IMR-90 (cell line): ENCODE results near the gene ACYP2. TPM values are rescaled to one million over a fixed set of nuclear protein-coding genes. Genes with fewer than 3 reads are reported as not detected.

Experiments used
- ATAC-seq: fragments of 200-7000 bp; cut with Tn5 transposase; 2 replicates; pipeline ENCODE4 v1.9.1; 2020; ENCODE audit warnings: low read depth, mild to moderate bottlenecking, moderate library complexity
- BruUV-seq: library from RNA; stranded (reverse); fragments of 400-500 nt; replicated peaks from 2 replicates; lab custom pipeline; 2021; lab: Mats Ljungman, UMichigan
- CTCF ChIA-PET: fragments of 300-600 bp; formaldehyde crosslinking; extraction: SDS; loops from one replicate; lab custom pipeline; 2021; ENCODE audit warnings: antibody characterized with exemption; lab: Yijun Ruan, JAX
- POLR2A ChIA-PET: fragments of 300-600 bp; sonication (Branson Sonifier 250); formaldehyde crosslinking; loops from one replicate; lab custom pipeline; 2022; ENCODE audit warnings: antibody characterized with exemption; ENCODE audit not compliant: unreplicated experiment; lab: Charles Lee
- DNase-seq: peaks from one replicate; pipeline ENCODE4 v3.0.0; 2013
- H2AFZ ChIP-seq: replicated peaks from 2 replicates; pipeline ENCODE3; 2013; ENCODE audit warnings: low read length, mild to moderate bottlenecking; ENCODE audit not compliant: poor library complexity
- H2AK5ac ChIP-seq: 2 replicates; pipeline ENCODE4 v1.6.1; 2013; ENCODE audit warnings: low read depth, low read length, inconsistent platforms
- H2AK9ac ChIP-seq: replicated peaks from 2 replicates; pipeline ENCODE3; 2013; ENCODE audit warnings: mild to moderate bottlenecking, low read depth, low read length, moderate library complexity; ENCODE audit not compliant: poor library complexity
- H2BK120ac ChIP-seq: 2 replicates; pipeline ENCODE4 v1.6.1; 2013; ENCODE audit warnings: low read depth, low read length, inconsistent platforms
- H2BK15ac ChIP-seq: 3 replicates; pipeline ENCODE4 v1.6.1; 2013; ENCODE audit warnings: low read depth, low read length, inconsistent platforms
- H2BK20ac ChIP-seq: 2 replicates; pipeline ENCODE4 v1.6.1; 2013; ENCODE audit warnings: low read depth, mild to moderate bottlenecking, inconsistent platforms, low read length, moderate library complexity
- H2BK5ac ChIP-seq: 2 replicates; pipeline ENCODE4 v1.6.1; 2013; ENCODE audit warnings: mild to moderate bottlenecking, low read depth, low read length, inconsistent platforms; ENCODE audit not compliant: poor library complexity, severe bottlenecking
- H3K14ac ChIP-seq: replicated peaks from 2 replicates; pipeline ENCODE4 v1.6.1; 2013; ENCODE audit warnings: low read depth, low read length, inconsistent platforms
- H3K18ac ChIP-seq: 2 replicates; pipeline ENCODE4 v1.6.1; 2013; ENCODE audit warnings: low read depth, low read length, control low read depth
- H3K23ac ChIP-seq: 2 replicates; pipeline ENCODE4 v1.6.1; 2013; ENCODE audit warnings: low read depth, low read length, inconsistent platforms
- H3K27ac ChIP-seq: 2 replicates; pipeline ENCODE4 v1.5.1; 2013; ENCODE audit warnings: mild to moderate bottlenecking, control low read depth, low read length; ENCODE audit not compliant: insufficient read depth
- H3K27me3 ChIP-seq: 2 replicates; pipeline ENCODE4 v1.6.1; 2013; ENCODE audit warnings: low read length; ENCODE audit not compliant: control insufficient read depth, insufficient read depth
- H3K36me3 ChIP-seq: 2 replicates; pipeline ENCODE4 v1.6.1; 2013; ENCODE audit warnings: low read length, mixed read lengths; ENCODE audit not compliant: control insufficient read depth, insufficient read depth
- H3K4ac ChIP-seq: 2 replicates; pipeline ENCODE4 v1.6.1; 2013; ENCODE audit warnings: low read depth, low read length, inconsistent platforms
- H3K4me1 ChIP-seq: 2 replicates; pipeline ENCODE4 v1.6.1; 2013; ENCODE audit warnings: low read length, mixed read lengths; ENCODE audit not compliant: control insufficient read depth, insufficient read depth
- H3K4me2 ChIP-seq: 2 replicates; pipeline ENCODE4 v1.6.1; 2013; ENCODE audit warnings: low read depth, mild to moderate bottlenecking, control low read depth, low read length, moderate library complexity
- H3K4me3 ChIP-seq: 2 replicates; pipeline ENCODE4 v1.5.1; 2013; ENCODE audit warnings: low read depth, mild to moderate bottlenecking, control low read depth, low read length, moderate library complexity; ENCODE audit not compliant: insufficient read depth
- H3K56ac ChIP-seq: 2 replicates; pipeline ENCODE4 v1.6.1; 2013; ENCODE audit warnings: low read length, inconsistent platforms; ENCODE audit not compliant: insufficient read depth; ENCODE audit errors: extremely low read depth
- H3K79me1 ChIP-seq, 2 experiments: 2 replicates each; pipeline ENCODE4 v1.6.1; 2013; ENCODE audit warnings: low read length in 2 of 2, inconsistent platforms in 1 of 2, low read depth in 1 of 2
- H3K9ac ChIP-seq: 2 replicates; pipeline ENCODE4 v1.6.1; 2013; ENCODE audit warnings: low read depth, low read length, control low read depth
- H3K9me1 ChIP-seq: 2 replicates; pipeline ENCODE4 v1.6.1; 2013; ENCODE audit warnings: low read length, inconsistent platforms; ENCODE audit not compliant: insufficient read depth
- H3K9me3 ChIP-seq: 2 replicates; pipeline ENCODE4 v1.6.1; 2013; ENCODE audit warnings: low read length; ENCODE audit not compliant: control insufficient read depth, insufficient read depth
- H4K20me1 ChIP-seq: 2 replicates; pipeline ENCODE4 v1.6.1; 2013; ENCODE audit warnings: low read length, inconsistent platforms; ENCODE audit not compliant: insufficient read depth
- H4K5ac ChIP-seq: 2 replicates; pipeline ENCODE4 v1.6.1; 2013; ENCODE audit warnings: mild to moderate bottlenecking, low read depth, low read length, control low read depth
- H4K8ac ChIP-seq, 2 experiments: 2 replicates each; pipeline ENCODE4 v1.6.1; 2013; ENCODE audit warnings: low read depth in 2 of 2, low read length in 2 of 2, control low read depth in 1 of 2, inconsistent platforms in 1 of 2
- H4K91ac ChIP-seq: 2 replicates; pipeline ENCODE4 v1.6.1; 2013; ENCODE audit warnings: low read depth, low read length, inconsistent platforms; ENCODE audit not compliant: insufficient read depth
- BHLHE40 ChIP-seq: fragments of 150-350 bp; IDR thresholded peaks from 2 replicates; pipeline ENCODE4 v1.6.1; 2016; ENCODE audit warnings: mild to moderate bottlenecking, low read depth, low read length
- CEBPB ChIP-seq: IDR thresholded peaks from 2 replicates; pipeline ENCODE4 v1.6.1; 2012; ENCODE audit warnings: low read depth, low read length, improper control_type of control experiment
- CHD1 ChIP-seq: IDR thresholded peaks from 2 replicates; pipeline ENCODE4 v1.6.1; 2012; ENCODE audit warnings: low read depth, low read length, improper control_type of control experiment
- FOS ChIP-seq: fragments of 150-350 bp; IDR thresholded peaks from 2 replicates; pipeline ENCODE4 v1.6.1; 2016; ENCODE audit warnings: low read depth, low read length
- MAFK ChIP-seq: IDR thresholded peaks from 2 replicates; pipeline ENCODE4 v1.6.1; 2012; ENCODE audit warnings: low read depth, low read length, improper control_type of control experiment
- MAZ ChIP-seq: IDR thresholded peaks from 2 replicates; pipeline ENCODE4 v1.6.1; 2012; ENCODE audit warnings: low read depth, mild to moderate bottlenecking, low read length, improper control_type of control experiment, moderate library complexity, borderline replicate concordance
- MXI1 ChIP-seq: IDR thresholded peaks from 2 replicates; pipeline ENCODE4 v1.6.1; 2012; ENCODE audit warnings: low read depth, mild to moderate bottlenecking, low read length, moderate library complexity, borderline replicate concordance
- NFE2L2 ChIP-seq: fragments of 150-350 bp; IDR thresholded peaks from 2 replicates; pipeline ENCODE4 v1.6.1; 2016; ENCODE audit warnings: low read depth, mild to moderate bottlenecking, low read length
- POLR2A ChIP-seq: IDR thresholded peaks from 2 replicates; pipeline ENCODE4 v1.6.1; 2012; ENCODE audit warnings: mild to moderate bottlenecking, low read depth, low read length
- RAD21 ChIP-seq: IDR thresholded peaks from 2 replicates; pipeline ENCODE4 v1.6.1; 2012; ENCODE audit warnings: low read length, improper control_type of control experiment
- RCOR1 ChIP-seq: IDR thresholded peaks from 2 replicates; pipeline ENCODE4 v1.6.1; 2012; ENCODE audit warnings: mild to moderate bottlenecking, low read length, improper control_type of control experiment; ENCODE audit not compliant: insufficient replicate concordance
- RFX5 ChIP-seq: IDR thresholded peaks from 2 replicates; pipeline ENCODE4 v1.8.0; 2012; ENCODE audit warnings: low read depth, mild to moderate bottlenecking, low read length, moderate library complexity
- WGBS, 2 experiments: methylation state at CpG; one replicate each; pipeline versions ENCODE4 v1.1.5 to v1.1.7; 2013; ENCODE audit warnings: missing lambda C conversion rate in 2 of 2; ENCODE audit not compliant: insufficient read length in 1 of 2; ENCODE audit errors: extremely low coverage in 2 of 2; 5-methylcytosine and 5-hydroxymethylcytosine counted together
- dilution Hi-C: fragments of 300-500 bp; cut with HindIII; formaldehyde crosslinking; loops from one replicate; pipeline ENCODE4 v1.14.3; 2018; ENCODE audit warnings: low sequenced_read_pairs; ENCODE audit not compliant: unreplicated experiment
- in situ Hi-C: fragments of 300-500 bp; cut with MboI; formaldehyde crosslinking; loops from 3 replicates; pipeline ENCODE4 v1.14.3; 2019; ENCODE audit warnings: low sequenced_read_pairs, inconsistent platforms, mixed read lengths
- intact Hi-C: fragments of 100-400 bp; cut with micrococcal nuclease; formaldehyde crosslinking; loops from 2 replicates; pipeline ENCODE4 v1.10.0; 2022
- polyA plus RNA-seq, 3 experiments: library from polyadenylated mRNA; depleted of rRNA; stranded (reverse); fragments of >200 nt; gene quantifications; 2 replicates each; pipeline ENCODE4 v1.2.3, GENCODE V29; 2012; ENCODE audit warnings: low replicate concordance in 1 of 3
- total RNA-seq: library from RNA; depleted of rRNA; stranded (reverse); fragments of >200 nt; gene quantifications from 2 replicates; pipeline ENCODE4 v1.2.3, GENCODE V29; 2012
- TF ChIP-seq, protein P1 (sequence below): fragments of 150-350 bp; IDR thresholded peaks from 2 replicates; pipeline ENCODE4 v1.6.1; 2017; ENCODE audit warnings: mild to moderate bottlenecking, antibody characterized with exemption, low read length, low read depth

ACYP2 gene
- total and polyA plus RNA-seq, 2 of the 4 experiments (the other 2 are of a cell fraction): 3.9 to 7.4 TPM

GRCh38 chr2:54255230-54256090, 140.0 kb downstream of the ACYP2 start (continued):
- TF ChIP-seq, protein P1, sequence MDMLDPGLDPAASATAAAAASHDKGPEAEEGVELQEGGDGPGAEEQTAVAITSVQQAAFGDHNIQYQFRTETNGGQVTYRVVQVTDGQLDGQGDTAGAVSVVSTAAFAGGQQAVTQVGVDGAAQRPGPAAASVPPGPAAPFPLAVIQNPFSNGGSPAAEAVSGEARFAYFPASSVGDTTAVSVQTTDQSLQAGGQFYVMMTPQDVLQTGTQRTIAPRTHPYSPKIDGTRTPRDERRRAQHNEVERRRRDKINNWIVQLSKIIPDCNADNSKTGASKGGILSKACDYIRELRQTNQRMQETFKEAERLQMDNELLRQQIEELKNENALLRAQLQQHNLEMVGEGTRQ: no peak

DNA sequence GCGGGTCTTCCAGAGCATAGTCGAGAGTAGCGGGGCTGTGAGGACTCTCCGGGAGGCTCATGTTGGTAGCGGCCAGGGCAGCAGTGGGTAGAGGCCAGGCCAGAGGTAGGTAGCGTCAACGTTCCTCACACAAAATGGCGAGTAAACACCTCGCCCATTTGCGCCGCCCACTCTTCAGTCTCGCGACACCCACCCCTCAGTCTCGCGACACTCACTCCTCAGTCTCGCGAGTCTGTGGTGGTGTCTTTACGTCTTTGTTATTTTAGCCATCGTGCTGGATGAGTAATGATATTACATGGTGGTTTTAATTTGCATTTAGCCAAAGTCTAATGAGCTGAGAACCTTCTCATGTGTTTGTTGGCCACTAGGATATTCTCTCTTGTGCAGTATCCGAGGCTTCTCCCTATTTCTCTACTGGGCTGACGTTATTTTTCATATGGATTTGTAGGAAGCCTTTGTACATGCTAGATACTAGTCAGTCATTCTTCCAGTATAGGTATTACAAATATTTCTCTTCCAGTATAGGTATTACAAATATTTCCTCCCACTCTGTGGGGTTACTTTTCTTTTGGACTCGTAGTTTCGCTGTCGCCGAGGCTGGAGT, 140.8 kb downstream of the ACYP2 start, which contains the start of gene TSPYL6:
Gene TSPYL6 (minus strand): TSS at position 139 of the 604 bp plus-strand sequence. CDS start 78 bp downstream, at position 61.
- Histone ChIP-seq H3K14ac (no peak within 1 kb of the TSS), H3K27me3 (no peaks in the 10 kb centered on the region), H3K9me3 (no peaks in the 10 kb centered on the region), H2AK5ac (no peak within 1 kb of the TSS), H3K36me3 (no peaks in the 10 kb centered on the region), H2BK120ac (no peak within 1 kb of the TSS), H4K91ac (no peak within 1 kb of the TSS), H4K20me1 (no peaks in the 10 kb centered on the region), H3K27ac (no peak within 1 kb of the TSS), H3K23ac (no peak within 1 kb of the TSS), H4K5ac (no peak within 1 kb of the TSS), H4K8ac (no peak within 1 kb of the TSS), H2BK15ac (no peak within 1 kb of the TSS), H3K4me1 (no peaks in the 10 kb centered on the region), H3K18ac (no peak within 1 kb of the TSS), H3K79me1 (no peaks in the 10 kb centered on the region), H3K9ac (no peak within 1 kb of the TSS), H2BK5ac (no peak within 1 kb of the TSS), H3K56ac (no peak within 1 kb of the TSS), H3K4me3 (no peak within 1 kb of the TSS), H3K4me2 (no peak within 1 kb of the TSS), H2BK20ac (no peak within 1 kb of the TSS), H2AK9ac (no peak within 1 kb of the TSS), H3K9me1 (no peaks in the 10 kb centered on the region), H2AFZ (no peak within 1 kb of the TSS), H3K4ac (no peak within 1 kb of the TSS)
- in situ Hi-C loops: no loop called here
- POLR2A ChIA-PET: no interaction called here
- no TSS peak for BruUV-seq
- DNase-seq (no peak), ATAC-seq (no peak)
- dilution Hi-C loops: no loop called here
- intact Hi-C loops: no loop called here
- TF ChIP-seq RFX5 (no peak), NFE2L2 (no peak), CEBPB (no peak), MAZ (no peak), POLR2A (no peak), CHD1 (no peak), RCOR1 (no peak), BHLHE40 (no peak), MXI1 (no peak), MAFK (no peak), FOS (no peak), RAD21 (no peak)
- TF ChIP-seq, protein P1: no peak
- WGBS, 2 experiments: 92% methylated on average over 5 of the region's 25 CpGs; no CpG with 5 or more reads in 1 of the 2 experiments
- CTCF ChIA-PET: no interaction called here
